ENCODE measurements around the gene OPN5.

DNA sequence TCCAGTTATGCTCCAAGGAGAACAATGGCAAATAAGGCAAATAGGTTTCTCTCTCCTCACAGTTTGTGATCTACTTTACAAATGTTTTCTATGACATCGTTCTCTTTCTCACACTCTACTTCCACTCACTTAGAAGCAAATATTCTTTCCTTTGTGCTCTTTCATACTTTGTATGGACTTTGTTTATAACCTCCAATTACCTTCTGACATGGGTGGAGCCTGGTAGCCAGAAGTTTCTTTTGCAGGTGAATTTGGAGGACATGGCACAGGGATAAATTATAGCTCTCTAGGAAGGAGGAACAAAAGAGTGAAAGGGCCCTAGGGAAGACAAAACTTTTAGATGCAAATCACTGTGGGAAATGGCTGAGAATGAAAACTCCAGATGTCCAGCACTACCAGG lies 69.3 kb downstream of the OPN5 start:
- TF ChIP-seq FOS (IDR thresholded peaks at IDR 0.05; ENCODE audit: borderline replicate concordance, insufficient read depth, low read length) (no peak), JUN (IDR thresholded peaks at IDR 0.05; ENCODE audit: borderline replicate concordance, insufficient read depth, insufficient read length, low read depth) (no peak), POLR2A (IDR thresholded peaks at IDR 0.05; ENCODE audit: low read depth, low read length) (no peak), EZH2 (IDR thresholded peaks at IDR 0.05; ENCODE audit: borderline replicate concordance, low read depth, low read length, severe bottlenecking) (no peak)
- TF ChIP-seq, protein P1, sequence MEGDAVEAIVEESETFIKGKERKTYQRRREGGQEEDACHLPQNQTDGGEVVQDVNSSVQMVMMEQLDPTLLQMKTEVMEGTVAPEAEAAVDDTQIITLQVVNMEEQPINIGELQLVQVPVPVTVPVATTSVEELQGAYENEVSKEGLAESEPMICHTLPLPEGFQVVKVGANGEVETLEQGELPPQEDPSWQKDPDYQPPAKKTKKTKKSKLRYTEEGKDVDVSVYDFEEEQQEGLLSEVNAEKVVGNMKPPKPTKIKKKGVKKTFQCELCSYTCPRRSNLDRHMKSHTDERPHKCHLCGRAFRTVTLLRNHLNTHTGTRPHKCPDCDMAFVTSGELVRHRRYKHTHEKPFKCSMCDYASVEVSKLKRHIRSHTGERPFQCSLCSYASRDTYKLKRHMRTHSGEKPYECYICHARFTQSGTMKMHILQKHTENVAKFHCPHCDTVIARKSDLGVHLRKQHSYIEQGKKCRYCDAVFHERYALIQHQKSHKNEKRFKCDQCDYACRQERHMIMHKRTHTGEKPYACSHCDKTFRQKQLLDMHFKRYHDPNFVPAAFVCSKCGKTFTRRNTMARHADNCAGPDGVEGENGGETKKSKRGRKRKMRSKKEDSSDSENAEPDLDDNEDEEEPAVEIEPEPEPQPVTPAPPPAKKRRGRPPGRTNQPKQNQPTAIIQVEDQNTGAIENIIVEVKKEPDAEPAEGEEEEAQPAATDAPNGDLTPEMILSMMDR (IDR thresholded peaks at IDR 0.05; ENCODE audit: extremely low read depth in 1 of 2, insufficient read depth in 1 of 2, low read depth in 1 of 2, low read length in 2 of 2), result no peak
- TF ChIP-seq, protein P2, sequence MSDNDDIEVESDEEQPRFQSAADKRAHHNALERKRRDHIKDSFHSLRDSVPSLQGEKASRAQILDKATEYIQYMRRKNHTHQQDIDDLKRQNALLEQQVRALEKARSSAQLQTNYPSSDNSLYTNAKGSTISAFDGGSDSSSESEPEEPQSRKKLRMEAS (IDR thresholded peaks at IDR 0.05; ENCODE audit: insufficient read depth, insufficient read length), result no peak

Data from endothelial cell of umbilical vein (primary cell).